ENCODE data around the gene ULBP3. TPM values are rescaled to one million over a fixed set of nuclear protein-coding genes. Genes with fewer than 3 reads are reported as not detected.
A peak's percentile ranks its signal among the peaks of the same experiment; 100 is the strongest.

Gene ULBP3
- total RNA-seq, 1 donor from 2014 or later = 3.9 TPM

- no peak overlapping the region for H3K4me3 Mint-ChIP-seq
- DNase-seq (ENCODE audit: low spot score) = no peak
Observed at GRCh38 chr6:150083839-150084238, 14.9 kb upstream of the ULBP3 start.

GRCh38 chr6:150081702-150082101 is 12.8 kb upstream of the ULBP3 start:
- no peaks in the 10 kb centered on the region for H3K36me3 Mint-ChIP-seq
- Histone ChIP-seq H3F3A (ENCODE audit: low read depth) (no peaks in the 10 kb centered on the region), H4K20me1 (ENCODE audit: low read depth) (no peaks in the 10 kb centered on the region), H3K36me3 (no peaks in the 10 kb centered on the region), H3K9me3 (ENCODE audit: low read depth) (no peaks in the 10 kb centered on the region), H3K27me3 (no peaks in the 10 kb centered on the region), H2AFZ (replicated peaks) (no peak overlapping the region), H3K4me1 (no peaks in the 10 kb centered on the region), H3K79me2 (ENCODE audit: low read depth) (no peaks in the 10 kb centered on the region), H3K4me2 (no peak overlapping the region), H3K4me3 (no peak overlapping the region), H3K9ac (no peak overlapping the region), H3K27ac (no peak overlapping the region)
- peaks cover 12% of the 10 kb centered on the region for H3K4me1 Mint-ChIP-seq
- peaks cover 7% of the 10 kb centered on the region for H3K27me3 Mint-ChIP-seq (ENCODE audit: insufficient read depth, low read depth)
- no peak for TF ChIP-seq EZH2phosphoT487 (IDR thresholded peaks at IDR 0.05)
- TF ChIP-seq EZH2 (IDR thresholded peaks at IDR 0.05) = no peak
- TF ChIP-seq CTCF (IDR thresholded peaks at IDR 0.05) = peak; percentile 9
- no peak for DNase-seq (ENCODE audit: low spot score)
- no peak overlapping the region for H3K27ac Mint-ChIP-seq
- no peak overlapping the region for H3K4me3 Mint-ChIP-seq
- peaks cover 4% of the 10 kb centered on the region for H3K9me3 Mint-ChIP-seq

More at GRCh38 chr6:150083839-150084238, 14.9 kb upstream of the ULBP3 start:
- H3K4me2 ChIP-seq = no peak overlapping the region
- TF ChIP-seq EZH2phosphoT487 (IDR thresholded peaks at IDR 0.05) = no peak
- TF ChIP-seq EZH2 (IDR thresholded peaks at IDR 0.05) = no peak
- no peak for TF ChIP-seq CTCF (IDR thresholded peaks at IDR 0.05)
- H3K79me2 ChIP-seq (ENCODE audit: low read depth) = no peaks in the 10 kb centered on the region
- no peak overlapping the region for H3K27ac ChIP-seq
- peaks cover 15% of the 10 kb centered on the region for H3K27me3 Mint-ChIP-seq (ENCODE audit: insufficient read depth, low read depth)
- no peaks in the 10 kb centered on the region for H3K27me3 ChIP-seq
- H4K20me1 ChIP-seq (ENCODE audit: low read depth) = no peaks in the 10 kb centered on the region
- no peak overlapping the region for H3K4me3 ChIP-seq
- H3K4me1 ChIP-seq = no peaks in the 10 kb centered on the region
- no peaks in the 10 kb centered on the region for H3F3A ChIP-seq (ENCODE audit: low read depth)
- H3K9me3 ChIP-seq (ENCODE audit: low read depth) = no peaks in the 10 kb centered on the region
- H2AFZ ChIP-seq (replicated peaks) = no peak overlapping the region
- no peak overlapping the region for H3K27ac Mint-ChIP-seq
- peaks cover 12% of the 10 kb centered on the region for H3K4me1 Mint-ChIP-seq
- no peaks in the 10 kb centered on the region for H3K36me3 ChIP-seq
- peaks cover 4% of the 10 kb centered on the region for H3K9me3 Mint-ChIP-seq
- no peak overlapping the region for H3K9ac ChIP-seq
- no peaks in the 10 kb centered on the region for H3K36me3 Mint-ChIP-seq

GRCh38 chr6:150079604-150080003 is 10.7 kb upstream of the ULBP3 start:
- Histone ChIP-seq H3K4me2 (no peak overlapping the region), H3F3A (ENCODE audit: low read depth) (no peaks in the 10 kb centered on the region), H3K79me2 (ENCODE audit: low read depth) (no peaks in the 10 kb centered on the region), H4K20me1 (ENCODE audit: low read depth) (no peaks in the 10 kb centered on the region), H3K4me1 (no peaks in the 10 kb centered on the region), H3K9me3 (ENCODE audit: low read depth) (no peaks in the 10 kb centered on the region), H3K4me3 (no peak overlapping the region), H3K27ac (no peak overlapping the region), H3K36me3 (no peaks in the 10 kb centered on the region), H3K9ac (no peak overlapping the region), H2AFZ (replicated peaks) (peak overlapping the region; percentile 73), H3K27me3 (no peaks in the 10 kb centered on the region)
- Mint-ChIP-seq H3K27ac (peak overlapping the region; percentile 29), H3K9me3 (peaks cover 4% of the 10 kb centered on the region), H3K4me3 (no peak overlapping the region), H3K27me3 (ENCODE audit: insufficient read depth, low read depth) (peaks cover 7% of the 10 kb centered on the region), H3K4me1 (peaks cover 19% of the 10 kb centered on the region), H3K36me3 (no peaks in the 10 kb centered on the region)
- TF ChIP-seq EZH2phosphoT487 (IDR thresholded peaks at IDR 0.05) (no peak), CTCF (IDR thresholded peaks at IDR 0.05) (no peak), EZH2 (IDR thresholded peaks at IDR 0.05) (no peak)
- DNase-seq (ENCODE audit: low spot score) = peak; percentile 23
